NB4 (cell line): Measurements from ENCODE around the gene RARG.
A peak's percentile ranks its signal among the peaks of the same experiment; 100 is the strongest.

Source experiments
- DNase-seq: peaks from one replicate; pipeline ENCODE4 v3.0.0; 2010; ENCODE audit warnings: low read depth
- H3K4me3 ChIP-seq: one replicate; pipeline ENCODE4 v1.5.1; 2011; ENCODE audit warnings: mild to moderate bottlenecking, low read depth, low read length, moderate library complexity
- MYC ChIP-seq: IDR thresholded peaks from 2 replicates; pipeline ENCODE4 v1.6.1; 2011; ENCODE audit warnings: low read depth, low read length
- POLR2A ChIP-seq: IDR thresholded peaks from 2 replicates; pipeline ENCODE4 v1.6.1; 2011; ENCODE audit warnings: mild to moderate bottlenecking; ENCODE audit not compliant: insufficient read length; ENCODE audit errors: extremely low read depth
- TF ChIP-seq, protein P1 (sequence below): IDR thresholded peaks from one replicate; pipeline ENCODE4 v1.5.1; 2012; ENCODE audit warnings: low read depth, low read length
- TF ChIP-seq, protein P2 (sequence below): IDR thresholded peaks from 2 replicates; pipeline ENCODE4 v1.6.1; 2011; ENCODE audit warnings: low read depth, low read length

Gene RARG

DNA sequence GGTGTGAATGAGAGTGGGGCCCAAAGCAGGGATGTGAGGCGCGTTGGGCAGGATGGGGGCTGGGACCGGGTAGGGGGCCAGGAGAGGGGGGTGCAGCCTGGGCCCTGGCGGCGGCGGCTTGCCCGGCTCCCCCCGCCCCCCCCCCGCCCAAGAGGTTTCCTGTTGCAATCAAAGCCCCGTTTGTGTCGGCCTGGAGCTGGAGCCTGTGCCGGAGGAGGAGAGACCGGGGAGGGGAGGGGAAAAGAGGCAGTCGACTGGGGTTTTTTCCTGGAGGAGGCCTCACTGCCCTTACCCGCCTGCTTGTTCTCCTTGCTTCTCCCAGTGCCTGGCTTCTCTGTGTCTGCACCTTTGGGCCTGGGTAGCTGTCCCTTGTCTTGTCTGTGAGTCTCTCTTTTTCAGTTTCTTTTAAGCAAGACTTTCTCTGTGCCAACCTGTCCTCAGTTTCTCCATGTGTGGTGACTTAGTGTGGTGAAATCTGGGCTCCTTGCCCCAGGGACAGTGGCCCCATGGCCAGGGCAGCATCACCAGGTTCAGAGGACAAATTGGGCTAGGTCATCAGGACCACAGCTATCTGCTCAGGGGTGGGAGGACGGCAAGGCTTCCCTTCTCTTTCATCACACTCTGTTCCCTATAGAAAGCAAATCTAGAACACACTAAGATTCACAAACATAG, 8.5 kb downstream of the RARG start:
- no peak overlapping the region for H3K4me3 ChIP-seq
- TF ChIP-seq MYC (no peak), POLR2A (no peak)
- TF ChIP-seq, protein P1, sequence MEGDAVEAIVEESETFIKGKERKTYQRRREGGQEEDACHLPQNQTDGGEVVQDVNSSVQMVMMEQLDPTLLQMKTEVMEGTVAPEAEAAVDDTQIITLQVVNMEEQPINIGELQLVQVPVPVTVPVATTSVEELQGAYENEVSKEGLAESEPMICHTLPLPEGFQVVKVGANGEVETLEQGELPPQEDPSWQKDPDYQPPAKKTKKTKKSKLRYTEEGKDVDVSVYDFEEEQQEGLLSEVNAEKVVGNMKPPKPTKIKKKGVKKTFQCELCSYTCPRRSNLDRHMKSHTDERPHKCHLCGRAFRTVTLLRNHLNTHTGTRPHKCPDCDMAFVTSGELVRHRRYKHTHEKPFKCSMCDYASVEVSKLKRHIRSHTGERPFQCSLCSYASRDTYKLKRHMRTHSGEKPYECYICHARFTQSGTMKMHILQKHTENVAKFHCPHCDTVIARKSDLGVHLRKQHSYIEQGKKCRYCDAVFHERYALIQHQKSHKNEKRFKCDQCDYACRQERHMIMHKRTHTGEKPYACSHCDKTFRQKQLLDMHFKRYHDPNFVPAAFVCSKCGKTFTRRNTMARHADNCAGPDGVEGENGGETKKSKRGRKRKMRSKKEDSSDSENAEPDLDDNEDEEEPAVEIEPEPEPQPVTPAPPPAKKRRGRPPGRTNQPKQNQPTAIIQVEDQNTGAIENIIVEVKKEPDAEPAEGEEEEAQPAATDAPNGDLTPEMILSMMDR: no peak
- TF ChIP-seq, protein P2, sequence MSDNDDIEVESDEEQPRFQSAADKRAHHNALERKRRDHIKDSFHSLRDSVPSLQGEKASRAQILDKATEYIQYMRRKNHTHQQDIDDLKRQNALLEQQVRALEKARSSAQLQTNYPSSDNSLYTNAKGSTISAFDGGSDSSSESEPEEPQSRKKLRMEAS: no peak

DNA sequence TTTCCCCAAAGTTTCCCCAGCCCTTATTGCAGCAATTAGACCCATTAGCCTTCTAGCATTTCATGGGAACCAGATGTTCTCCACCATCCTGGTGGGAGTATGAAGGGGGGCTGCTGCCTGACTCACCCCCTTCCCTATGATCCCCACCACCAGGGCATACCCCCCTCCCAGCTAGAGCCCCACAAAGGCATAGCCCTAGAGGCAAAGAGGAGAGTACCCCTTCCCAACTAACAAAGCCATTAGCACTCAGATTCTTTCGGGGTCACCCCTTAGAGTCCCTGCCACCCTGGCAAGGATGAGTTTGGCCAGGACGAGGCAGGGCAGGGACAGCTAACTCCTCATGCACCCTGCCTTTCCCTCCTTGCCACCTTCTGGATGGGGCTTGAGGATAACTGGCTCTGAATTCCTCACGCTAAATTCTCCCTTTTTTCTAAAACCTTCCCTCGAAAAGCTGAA, 9.2 kb downstream of the RARG start:
- TF ChIP-seq POLR2A (no peak), MYC (no peak)
- TF ChIP-seq, protein P2: no peak
- TF ChIP-seq, protein P1: no peak
- no peak overlapping the region for H3K4me3 ChIP-seq
- no peak for DNase-seq

More for the DNA sequence above, 8.5 kb downstream of the RARG start:
- DNase-seq: peak; percentile 39

DNA sequence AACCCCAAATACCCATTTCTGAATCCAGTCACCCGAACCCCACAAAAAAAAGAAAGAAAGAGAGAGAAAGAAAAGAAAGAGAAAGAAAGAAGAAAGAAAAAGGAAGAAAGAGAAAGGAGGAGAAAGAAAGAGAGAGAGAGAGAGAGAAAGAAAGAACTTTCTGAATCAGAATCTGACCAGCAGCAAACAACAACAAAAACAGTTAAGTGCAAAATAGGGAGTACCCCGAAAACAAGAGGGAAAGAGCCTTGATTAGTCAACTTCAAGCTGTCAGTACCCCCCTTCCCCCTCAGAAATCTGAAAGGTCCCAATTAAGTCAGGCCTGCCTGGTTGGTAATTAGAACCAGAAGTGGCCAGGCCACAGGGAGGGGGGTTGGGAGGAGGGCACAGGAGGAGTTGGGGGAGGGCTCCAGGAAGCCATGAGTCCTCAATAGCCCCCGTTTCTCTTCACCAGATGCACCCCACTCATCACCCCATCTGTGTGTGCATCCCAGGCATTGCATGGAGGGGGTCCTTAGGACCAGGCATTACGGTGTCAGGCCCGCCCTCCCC, 9.8 kb downstream of the RARG start:
- H3K4me3 ChIP-seq: no peak overlapping the region
- TF ChIP-seq, protein P2: no peak
- no peak for TF ChIP-seq POLR2A
- TF ChIP-seq, protein P1: no peak
- no peak for TF ChIP-seq MYC
- DNase-seq: no peak

DNA sequence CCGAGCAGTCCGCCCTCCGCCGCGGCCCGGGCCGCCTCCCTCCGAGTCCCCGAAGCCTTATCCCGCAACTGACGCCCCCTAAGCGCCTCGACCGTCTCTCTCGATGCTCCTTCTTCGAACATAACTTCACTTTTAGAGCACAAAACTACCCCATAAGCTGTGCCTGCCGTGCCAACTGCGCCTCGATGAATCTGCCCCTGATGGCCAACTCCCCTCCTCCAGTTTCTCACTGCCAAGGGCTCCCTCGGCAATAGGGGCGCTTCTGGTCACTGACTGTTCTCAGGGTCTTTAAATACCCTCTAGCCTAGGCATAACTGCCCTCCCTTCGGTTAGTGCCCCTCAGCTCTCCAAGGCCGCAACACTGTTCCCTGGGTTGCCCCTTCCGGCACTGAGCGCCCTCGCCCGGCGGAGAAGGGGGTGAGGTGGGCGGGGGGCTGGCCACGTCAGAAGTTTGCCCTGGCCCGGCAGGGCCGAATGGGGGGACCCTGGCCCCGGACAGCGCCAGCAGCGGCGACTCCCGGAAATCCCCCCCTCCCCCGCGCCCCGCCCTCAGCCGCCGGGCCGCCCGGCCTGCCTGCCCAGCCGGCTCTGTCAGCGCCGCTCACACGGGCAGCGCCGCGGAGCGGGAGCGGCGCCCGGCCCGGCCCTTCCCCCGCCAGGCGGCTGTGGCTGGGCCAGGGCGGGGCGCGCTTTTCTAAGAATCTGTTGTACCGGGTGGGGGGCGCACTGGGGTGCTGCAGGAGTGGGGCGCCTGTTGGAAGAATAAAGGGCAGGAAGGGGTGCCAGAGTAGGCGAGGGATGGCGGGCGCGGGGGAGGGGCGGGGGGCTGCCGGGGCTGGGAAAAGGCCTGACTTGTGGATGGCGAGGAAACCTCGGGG, 10.6 kb downstream of the RARG start:
- DNase-seq: peak; percentile 71
- peak overlapping the region; percentile 57 for H3K4me3 ChIP-seq
- TF ChIP-seq POLR2A: no peak
- TF ChIP-seq, protein P1: peak; percentile 15

DNA sequence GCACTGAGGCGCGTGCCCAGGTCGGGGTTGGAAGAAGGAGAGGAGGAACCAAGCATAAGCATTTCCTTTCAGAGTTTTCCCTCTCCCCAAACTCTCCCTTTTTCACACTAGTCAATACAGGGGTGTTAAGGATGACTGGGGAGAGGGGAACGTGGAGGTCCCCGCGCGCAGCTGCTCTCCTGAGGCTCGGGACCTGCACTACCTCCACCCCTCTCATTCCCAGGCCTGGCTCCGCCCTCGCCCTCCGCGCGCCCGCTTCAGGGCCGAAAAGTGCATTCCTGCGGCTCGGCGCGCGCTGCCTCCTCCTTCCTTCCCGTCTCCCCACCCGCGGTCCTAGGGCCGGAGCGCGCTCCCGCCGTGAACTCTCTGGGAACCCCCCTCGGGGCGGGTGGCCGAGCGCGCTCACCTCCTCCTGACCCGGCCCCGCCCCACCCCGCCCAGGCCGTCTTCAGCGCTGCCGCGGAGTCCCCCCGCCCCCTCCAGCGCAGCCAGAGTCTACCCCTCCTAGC, 11.3 kb downstream of the RARG start:
- peak; percentile 90 for DNase-seq
- TF ChIP-seq POLR2A (no peak), MYC (no peak)
- TF ChIP-seq, protein P1: no peak
- TF ChIP-seq, protein P2: no peak

More for the DNA sequence above, 11.3 kb downstream of the RARG start:
- H3K4me3 ChIP-seq: peak overlapping the region; percentile 61
